HL-60 (cell line): ENCODE results near the gene RNF121.
A peak's percentile ranks its signal among the peaks of the same experiment; 100 is the strongest.

ENCODE experiments used
- DNase-seq, 2 experiments: peaks; one replicate each; pipeline ENCODE4 v3.0.0-alpha.2; 2010 to 2020; ENCODE audit warnings: low read depth in 1 of 2, low spot score in 1 of 2
- H3K27ac ChIP-seq: fragments of 250-450 bp; sonication (Bioruptor Pico); replicated peaks from 2 replicates; pipeline ENCODE4 v1.5.1; 2020; ENCODE audit warnings: mild to moderate bottlenecking, moderate library complexity
- H3K27me3 ChIP-seq: fragments of 250-450 bp; sonication (Bioruptor Pico); 2 replicates; pipeline ENCODE4 v1.5.1; 2021; ENCODE audit warnings: mild to moderate bottlenecking, moderate library complexity; ENCODE audit not compliant: insufficient read depth, poor library complexity, severe bottlenecking
- H3K4me3 ChIP-seq: replicated peaks from 2 replicates; pipeline ENCODE4 v1.5.1; 2011; ENCODE audit warnings: mild to moderate bottlenecking, control low read depth, low read length; ENCODE audit not compliant: insufficient read depth
- GABPA ChIP-seq: IDR thresholded peaks from 2 replicates; pipeline ENCODE4 v1.6.1; 2012; ENCODE audit warnings: low read depth
- POLR2AphosphoS5 ChIP-seq: IDR thresholded peaks from 2 replicates; pipeline ENCODE4 v1.6.1; 2012; ENCODE audit warnings: low read depth
- REST ChIP-seq: IDR thresholded peaks from 2 replicates; pipeline ENCODE4 v1.6.1; 2012; ENCODE audit warnings: low read depth; ENCODE audit not compliant: insufficient replicate concordance
- SPI1 ChIP-seq: IDR thresholded peaks from 2 replicates; pipeline ENCODE4 v1.6.1; 2012; ENCODE audit warnings: low read depth, mild to moderate bottlenecking, borderline replicate concordance
- TF ChIP-seq, protein P1 (sequence below): IDR thresholded peaks from one replicate; pipeline ENCODE4 v1.5.1; 2011; ENCODE audit warnings: low read length, control low read depth, inconsistent platforms; ENCODE audit not compliant: insufficient read depth

The RNF121 gene

GRCh38 chr11:71955898-71956456 lies 27.1 kb downstream of the RNF121 start:
- TF ChIP-seq POLR2AphosphoS5 (no peak), REST (no peak), SPI1 (no peak), GABPA (no peak)
- TF ChIP-seq, protein P1, sequence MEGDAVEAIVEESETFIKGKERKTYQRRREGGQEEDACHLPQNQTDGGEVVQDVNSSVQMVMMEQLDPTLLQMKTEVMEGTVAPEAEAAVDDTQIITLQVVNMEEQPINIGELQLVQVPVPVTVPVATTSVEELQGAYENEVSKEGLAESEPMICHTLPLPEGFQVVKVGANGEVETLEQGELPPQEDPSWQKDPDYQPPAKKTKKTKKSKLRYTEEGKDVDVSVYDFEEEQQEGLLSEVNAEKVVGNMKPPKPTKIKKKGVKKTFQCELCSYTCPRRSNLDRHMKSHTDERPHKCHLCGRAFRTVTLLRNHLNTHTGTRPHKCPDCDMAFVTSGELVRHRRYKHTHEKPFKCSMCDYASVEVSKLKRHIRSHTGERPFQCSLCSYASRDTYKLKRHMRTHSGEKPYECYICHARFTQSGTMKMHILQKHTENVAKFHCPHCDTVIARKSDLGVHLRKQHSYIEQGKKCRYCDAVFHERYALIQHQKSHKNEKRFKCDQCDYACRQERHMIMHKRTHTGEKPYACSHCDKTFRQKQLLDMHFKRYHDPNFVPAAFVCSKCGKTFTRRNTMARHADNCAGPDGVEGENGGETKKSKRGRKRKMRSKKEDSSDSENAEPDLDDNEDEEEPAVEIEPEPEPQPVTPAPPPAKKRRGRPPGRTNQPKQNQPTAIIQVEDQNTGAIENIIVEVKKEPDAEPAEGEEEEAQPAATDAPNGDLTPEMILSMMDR: no peak
- Histone ChIP-seq H3K4me3 (no peak overlapping the region), H3K27me3 (no peaks in the 10 kb centered on the region), H3K27ac (no peak overlapping the region)
- no peak for DNase-seq

DNA sequence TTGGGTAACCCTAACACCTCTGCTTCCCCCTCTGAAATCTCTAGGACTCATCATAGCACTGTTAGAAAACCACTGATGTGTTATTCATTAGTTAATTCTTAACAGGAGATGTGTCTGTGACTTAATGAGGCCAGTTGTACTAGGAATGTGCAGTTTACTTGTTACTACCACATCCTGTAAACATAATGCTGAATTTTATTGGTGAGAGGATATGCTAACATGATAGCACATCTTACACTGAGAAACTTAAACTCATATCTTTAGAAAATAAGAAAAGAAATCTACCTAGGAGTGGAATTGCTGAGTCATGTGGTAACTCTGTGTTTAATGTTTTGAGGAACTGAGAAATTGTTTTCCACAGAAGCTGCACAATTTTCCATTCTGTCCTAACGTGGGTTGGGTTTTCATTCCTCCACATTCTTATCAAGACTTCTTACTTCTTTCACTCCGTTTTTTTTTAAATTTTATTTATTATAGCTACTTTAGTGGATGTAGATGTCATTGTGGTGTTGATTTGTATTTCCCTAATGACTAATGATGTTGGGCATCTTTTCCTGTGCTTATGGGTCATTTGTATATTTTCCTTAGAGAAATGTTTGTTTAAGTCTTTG lies 33.7 kb downstream of the RNF121 start:
- H3K4me3 ChIP-seq: no peak overlapping the region
- TF ChIP-seq SPI1: peak; percentile 87
- TF ChIP-seq, protein P1: no peak
- DNase-seq: peak in 1 of 2 experiments; percentile 34
- no peaks in the 10 kb centered on the region for H3K27me3 ChIP-seq
- peak overlapping the region; percentile 73 for H3K27ac ChIP-seq

DNA sequence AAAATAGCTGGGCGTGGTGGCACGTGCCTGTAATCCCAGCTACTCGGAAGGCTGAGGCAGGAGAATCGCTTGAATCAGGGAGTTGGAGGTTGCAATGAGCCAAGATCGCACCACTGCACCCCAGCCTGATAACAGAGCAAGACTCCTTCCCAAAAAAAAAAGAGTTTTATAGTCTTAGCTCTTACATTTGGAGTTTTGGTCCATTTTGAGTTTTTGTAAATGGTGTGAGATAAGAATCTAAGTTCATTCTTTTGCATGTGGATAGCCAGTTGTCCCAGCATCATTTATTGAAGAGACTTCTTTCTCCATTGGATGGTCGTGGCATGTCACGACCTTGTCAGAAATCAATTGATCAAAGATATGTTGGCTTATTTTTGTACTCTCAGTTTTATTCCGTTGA lies 34.6 kb downstream of the RNF121 start:
- Histone ChIP-seq H3K27me3 (no peaks in the 10 kb centered on the region), H3K4me3 (no peak overlapping the region), H3K27ac (peak overlapping the region; percentile 73)
- DNase-seq: no peak
- TF ChIP-seq REST (no peak), GABPA (no peak), POLR2AphosphoS5 (no peak), SPI1 (no peak)
- TF ChIP-seq, protein P1: no peak

- TF ChIP-seq POLR2AphosphoS5 (no peak), REST (no peak), GABPA (no peak), SPI1 (no peak)
- TF ChIP-seq, protein P1: no peak
- H3K4me3 ChIP-seq: no peak overlapping the region
Measured at GRCh38 chr11:71964641-71965040, 35.8 kb downstream of the RNF121 start.

More at GRCh38 chr11:71964641-71965040, 35.8 kb downstream of the RNF121 start:
- no peaks in the 10 kb centered on the region for H3K27me3 ChIP-seq
- H3K27ac ChIP-seq: no peak overlapping the region
- no peak for DNase-seq
